Left hindlimb (tissue), 1 donor: ENCODE results near the gene FHIT.
"Not testable (repeated sequence)": the region's sequence is repeated elsewhere in the genome, so short reads cannot be mapped to it uniquely, and the experiment has no call there.

Experiments used
- DNase-seq: peaks from one replicate; pipeline ENCODE4 v3.0.0-alpha.2; 2018

Gene FHIT

GRCh38 chr3:60673123-60673522 is 578.1 kb downstream of the FHIT start:
- no peak for DNase-seq

GRCh38 chr3:60672337-60672736 is 578.9 kb downstream of the FHIT start:
- DNase-seq: not testable (repeated sequence)

GRCh38 chr3:60669636-60670035 is 581.6 kb downstream of the FHIT start:
- DNase-seq: no peak

- no peak for DNase-seq
These were observed 591.2 kb downstream of the FHIT start for GRCh38 chr3:60660026-60660425.

GRCh38 chr3:60659098-60659497 is 592.2 kb downstream of the FHIT start:
- DNase-seq: no peak

GRCh38 chr3:60657972-60658371 is 593.3 kb downstream of the FHIT start:
- no peak for DNase-seq

- no peak for DNase-seq
These were observed 598.4 kb downstream of the FHIT start for GRCh38 chr3:60652829-60653228.

GRCh38 chr3:60651799-60652198 is 599.5 kb downstream of the FHIT start:
- no peak for DNase-seq

- no peak for DNase-seq
These were observed 601.1 kb downstream of the FHIT start for GRCh38 chr3:60650171-60650570.

GRCh38 chr3:60645801-60646200 is 605.5 kb downstream of the FHIT start:
- no peak for DNase-seq

- DNase-seq: no peak
These were observed 607.4 kb downstream of the FHIT start for GRCh38 chr3:60643831-60644230.

- no peak for DNase-seq
These were observed 609.9 kb downstream of the FHIT start for GRCh38 chr3:60641354-60641753.

GRCh38 chr3:60636846-60637245 is 614.4 kb downstream of the FHIT start:
- no peak for DNase-seq

GRCh38 chr3:60633644-60634043 is 617.6 kb downstream of the FHIT start:
- peak; percentile 52 for DNase-seq

GRCh38 chr3:60631509-60631908 is 619.7 kb downstream of the FHIT start:
- DNase-seq: no peak

- DNase-seq: no peak
These were observed 620.3 kb downstream of the FHIT start for GRCh38 chr3:60630953-60631352.

- no peak for DNase-seq
These were observed 621.4 kb downstream of the FHIT start for GRCh38 chr3:60629816-60630215.

GRCh38 chr3:60622349-60622748 is 628.9 kb downstream of the FHIT start:
- no peak for DNase-seq

GRCh38 chr3:60617188-60617587 is 634.1 kb downstream of the FHIT start:
- no peak for DNase-seq

GRCh38 chr3:60613769-60614303 is 637.4 kb downstream of the FHIT start:
- DNase-seq: no peak

GRCh38 chr3:60610441-60611112 is 640.7 kb downstream of the FHIT start:
- DNase-seq: peak; percentile 39

- DNase-seq: no peak
These were observed 641.8 kb downstream of the FHIT start for GRCh38 chr3:60609446-60609845.

- DNase-seq: no peak
These were observed 647.4 kb downstream of the FHIT start for GRCh38 chr3:60603860-60604259.

GRCh38 chr3:60600848-60601247 is 650.4 kb downstream of the FHIT start:
- DNase-seq: no peak

GRCh38 chr3:60599586-60599985 is 651.7 kb downstream of the FHIT start:
- no peak for DNase-seq
